Measurements from ENCODE around the gene ECPAS.
"Not testable (repeated sequence)": the region's sequence is repeated elsewhere in the genome, so short reads cannot be mapped to it uniquely, and the experiment has no call there.

ECPAS gene

GRCh38 chr9:111483858-111484571 is at the start of gene ECPAS:
ECPAS (minus strand) TSS chr9:111484383; CDS start chr9:111472918, 11,465 bp downstream.
- peak; percentile 89 for DNase-seq

- no peak for DNase-seq
These were observed 49.1 kb upstream of the ECPAS start for GRCh38 chr9:111533099-111533790.

- no peak for DNase-seq
These were observed 47.5 kb upstream of the ECPAS start for GRCh38 chr9:111531716-111532115.

- DNase-seq, result no peak
These were observed 45.6 kb upstream of the ECPAS start for GRCh38 chr9:111529787-111530186.

GRCh38 chr9:111527347-111527746 is 43.2 kb upstream of the ECPAS start:
- no peak for DNase-seq

- peak; percentile 87 for DNase-seq
These were observed 41.1 kb upstream of the ECPAS start, which contains the start of gene ZNF483 for GRCh38 chr9:111525056-111525977. ZNF483 (plus strand) TSS chr9:111525179; CDS start chr9:111527396, 2,217 bp downstream.

GRCh38 chr9:111524731-111525055 is 40.5 kb upstream of the ECPAS start:
- no peak for DNase-seq

GRCh38 chr9:111516061-111516465 is 31.9 kb upstream of the ECPAS start:
- DNase-seq, result no peak

- no peak for DNase-seq
These were observed 30.8 kb upstream of the ECPAS start for GRCh38 chr9:111514967-111515366.

- not testable (repeated sequence) for DNase-seq
These were observed 27.4 kb upstream of the ECPAS start for GRCh38 chr9:111511581-111511980.

GRCh38 chr9:111502506-111502905 is 18.3 kb upstream of the ECPAS start:
- DNase-seq, result no peak

GRCh38 chr9:111501648-111502047 is 17.5 kb upstream of the ECPAS start:
- no peak for DNase-seq

- DNase-seq, result no peak
These were observed 16.9 kb upstream of the ECPAS start for GRCh38 chr9:111501005-111501562.

GRCh38 chr9:111497196-111497595 is 13.0 kb upstream of the ECPAS start:
- DNase-seq, result not testable (repeated sequence)

GRCh38 chr9:111484572-111484894 is 350 bp upstream of the ECPAS start:
- DNase-seq, result no peak

- no peak for DNase-seq
These were observed 735 bp downstream of the ECPAS start for GRCh38 chr9:111483439-111483857.

GRCh38 chr9:111482694-111483438 is 1.3 kb downstream of the ECPAS start:
- DNase-seq, result peak; percentile 84

- DNase-seq, result no peak
These were observed 2.1 kb downstream of the ECPAS start for GRCh38 chr9:111481885-111482636.

- no peak for DNase-seq
These were observed 6.5 kb downstream of the ECPAS start for GRCh38 chr9:111477677-111478076.

- DNase-seq, result no peak
These were observed 9.0 kb downstream of the ECPAS start for GRCh38 chr9:111475195-111475594.

- DNase-seq, result no peak
These were observed 9.8 kb downstream of the ECPAS start for GRCh38 chr9:111474385-111474784.

Measured in activated CD8-positive, alpha-beta memory T cell treated with anti-CD3 and anti-CD28 coated beads for 24 hours (primary cell).